HG02798 (cell line): Measurements from ENCODE around the gene PWWP2B.

Experiments used
- ATAC-seq: cut with Tn5 transposase; IDR thresholded peaks from one replicate; pipeline ENCODE4 v1.9.1; 2021; ENCODE audit warnings: mild to moderate bottlenecking; ENCODE audit not compliant: unreplicated experiment, poor library complexity

The PWWP2B gene

GRCh38 chr10:132415956-132416355, 19.0 kb downstream of the PWWP2B start:
- no peak for ATAC-seq

- ATAC-seq = no peak
Observed at GRCh38 chr10:132416566-132417256, 19.7 kb downstream of the PWWP2B start.

GRCh38 chr10:132417257-132417910, 20.4 kb downstream of the PWWP2B start:
- no peak for ATAC-seq

GRCh38 chr10:132417957-132418441, 21.0 kb downstream of the PWWP2B start:
- ATAC-seq = no peak

GRCh38 chr10:132418527-132419416, 21.8 kb downstream of the PWWP2B start:
- ATAC-seq = no peak

GRCh38 chr10:132419538-132420468, 22.8 kb downstream of the PWWP2B start:
- ATAC-seq = no peak

- ATAC-seq = no peak
Observed at GRCh38 chr10:132420469-132420980, 23.5 kb downstream of the PWWP2B start.

GRCh38 chr10:132420981-132421846, 24.2 kb downstream of the PWWP2B start:
- no peak for ATAC-seq

GRCh38 chr10:132421847-132422751, 25.1 kb downstream of the PWWP2B start:
- ATAC-seq = peak; percentile 48

- no peak for ATAC-seq
Observed at GRCh38 chr10:132422903-132423825, 26.2 kb downstream of the PWWP2B start.

- no peak for ATAC-seq
Observed at GRCh38 chr10:132423966-132424861, 27.2 kb downstream of the PWWP2B start.

GRCh38 chr10:132425029-132425756, 28.2 kb downstream of the PWWP2B start:
- no peak for ATAC-seq

GRCh38 chr10:132425757-132426155, 28.8 kb downstream of the PWWP2B start:
- ATAC-seq = no peak

- ATAC-seq = no peak
Observed at GRCh38 chr10:132427006-132427771, 30.2 kb downstream of the PWWP2B start.
